SK-N-SH treated with all-trans-retinoic acid at 6 μM for 48 hours (cell line): ENCODE measurements around the gene NHLRC1.

Experiments used
- ATAC-seq: fragments of 200-7000 bp; cut with Tn5 transposase; 3 replicates; pipeline ENCODE4 v1.9.1; 2020; ENCODE audit warnings: mild to moderate bottlenecking, moderate library complexity
- ARNTL ChIP-seq: fragments of 450-650 bp; formaldehyde crosslinking; IDR thresholded peaks from 2 replicates; pipeline ENCODE4 v1.5.0; 2020; ENCODE audit warnings: low read depth, mild to moderate bottlenecking, moderate library complexity, borderline replicate concordance
- BACH2 ChIP-seq: fragments of 250-450 bp; sonication (Bioruptor Pico); IDR thresholded peaks from 2 replicates; pipeline ENCODE4 v1.9.0; 2021; ENCODE audit warnings: mild to moderate bottlenecking, borderline replicate concordance
- CREB5 ChIP-seq: fragments of 250-450 bp; sonication (Bioruptor Pico); IDR thresholded peaks from 2 replicates; pipeline ENCODE4 v1.5.1; 2020; ENCODE audit warnings: low read depth, mild to moderate bottlenecking, moderate library complexity
- ESRRG ChIP-seq: fragments of 250-450 bp; sonication (Bioruptor Pico); IDR thresholded peaks from 2 replicates; pipeline ENCODE4 v1.6.1; 2021; ENCODE audit warnings: mild to moderate bottlenecking
- ISL1 ChIP-seq: fragments of 250-450 bp; sonication (Bioruptor Pico); IDR thresholded peaks from 2 replicates; pipeline ENCODE4 v2.1.2; 2022; ENCODE audit warnings: mild to moderate bottlenecking, moderate library complexity
- OSR1 ChIP-seq: fragments of 250-450 bp; sonication (Bioruptor Pico); IDR thresholded peaks from 2 replicates; pipeline ENCODE4 v1.8.0; 2022; ENCODE audit warnings: moderate library complexity, mild to moderate bottlenecking, inconsistent platforms
- PPARA ChIP-seq: fragments of 250-450 bp; sonication (Bioruptor Pico); IDR thresholded peaks from 2 replicates; pipeline ENCODE4 v1.5.0; 2020; ENCODE audit warnings: mild to moderate bottlenecking, borderline replicate concordance
- SNAI2 ChIP-seq: fragments of 250-450 bp; sonication (Bioruptor Pico); IDR thresholded peaks from 2 replicates; pipeline ENCODE4 v1.5.0; 2020; ENCODE audit warnings: mild to moderate bottlenecking, moderate library complexity
- TOX ChIP-seq: fragments of 250-450 bp; sonication (Bioruptor Pico); IDR thresholded peaks from 2 replicates; pipeline ENCODE4 v1.8.0; 2021; ENCODE audit warnings: mild to moderate bottlenecking, moderate library complexity, borderline replicate concordance
- ZC3H10 ChIP-seq: fragments of 250-450 bp; sonication (Bioruptor Pico); IDR thresholded peaks from 2 replicates; pipeline ENCODE4 v1.5.1; 2021; ENCODE audit warnings: mild to moderate bottlenecking, moderate library complexity
- ZFP3 ChIP-seq: fragments of 250-450 bp; sonication (Bioruptor Pico); IDR thresholded peaks from 2 replicates; pipeline ENCODE4 v1.5.0; 2020; ENCODE audit warnings: mild to moderate bottlenecking, moderate library complexity
- ZFP30 ChIP-seq: fragments of 450-650 bp; formaldehyde crosslinking; IDR thresholded peaks from 2 replicates; pipeline ENCODE4 v1.5.0; 2022; ENCODE audit warnings: mild to moderate bottlenecking, moderate library complexity
- ZNF565 ChIP-seq: fragments of 450-650 bp; formaldehyde crosslinking; conservative IDR thresholded peaks from 2 replicates; pipeline ENCODE4 v1.5.0; 2020; ENCODE audit warnings: low read depth, mild to moderate bottlenecking, moderate library complexity
- ZNF70 ChIP-seq: fragments of 450-650 bp; formaldehyde crosslinking; IDR thresholded peaks from 2 replicates; pipeline ENCODE4 v1.5.0; 2020; ENCODE audit warnings: mild to moderate bottlenecking, moderate library complexity
- ZNF8 ChIP-seq: fragments of 450-650 bp; formaldehyde crosslinking; IDR thresholded peaks from 2 replicates; pipeline ENCODE4 v1.5.0; 2020; ENCODE audit warnings: mild to moderate bottlenecking, moderate library complexity
- TF ChIP-seq, protein P1 (sequence below): fragments of 250-450 bp; sonication (Bioruptor Pico); IDR thresholded peaks from 2 replicates; pipeline ENCODE4 v1.5.0; 2020; ENCODE audit warnings: mild to moderate bottlenecking, moderate library complexity
- TF ChIP-seq, protein P2 (sequence below): fragments of 250-450 bp; sonication (Bioruptor Pico); IDR thresholded peaks from 2 replicates; pipeline ENCODE4 v1.5.1; 2021; ENCODE audit warnings: mild to moderate bottlenecking, moderate library complexity
- TF ChIP-seq, protein P3 (sequence below): fragments of 250-450 bp; sonication (Bioruptor Pico); IDR thresholded peaks from 2 replicates; pipeline ENCODE4 v1.8.0; 2020; ENCODE audit warnings: mild to moderate bottlenecking, moderate library complexity, borderline replicate concordance
- TF ChIP-seq, protein P4 (sequence below): fragments of 250-450 bp; sonication (Bioruptor Pico); IDR thresholded peaks from 2 replicates; pipeline ENCODE4 v1.8.0; 2021; ENCODE audit warnings: low read depth, mild to moderate bottlenecking, moderate library complexity, borderline replicate concordance

Gene NHLRC1

DNA sequence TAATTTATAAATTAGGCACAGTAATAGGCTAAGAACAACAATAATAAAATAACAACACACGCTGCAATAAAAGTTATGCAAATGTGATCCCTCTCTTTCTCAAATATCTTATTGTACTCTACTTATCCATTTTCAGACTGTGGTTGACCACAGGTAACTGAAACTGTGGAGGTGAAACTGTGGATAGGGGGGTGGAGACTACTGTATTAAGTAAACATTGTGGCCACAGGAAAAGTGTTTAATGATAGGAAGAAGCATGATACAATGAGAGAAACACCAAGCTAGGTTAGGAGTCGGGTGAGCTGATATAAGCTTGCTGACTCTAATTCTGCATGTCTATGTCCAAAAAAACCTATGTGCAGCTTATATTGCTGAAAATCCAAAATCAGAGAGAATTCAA lies 23.0 kb downstream of the NHLRC1 start (continued):
- TF ChIP-seq, protein P1, sequence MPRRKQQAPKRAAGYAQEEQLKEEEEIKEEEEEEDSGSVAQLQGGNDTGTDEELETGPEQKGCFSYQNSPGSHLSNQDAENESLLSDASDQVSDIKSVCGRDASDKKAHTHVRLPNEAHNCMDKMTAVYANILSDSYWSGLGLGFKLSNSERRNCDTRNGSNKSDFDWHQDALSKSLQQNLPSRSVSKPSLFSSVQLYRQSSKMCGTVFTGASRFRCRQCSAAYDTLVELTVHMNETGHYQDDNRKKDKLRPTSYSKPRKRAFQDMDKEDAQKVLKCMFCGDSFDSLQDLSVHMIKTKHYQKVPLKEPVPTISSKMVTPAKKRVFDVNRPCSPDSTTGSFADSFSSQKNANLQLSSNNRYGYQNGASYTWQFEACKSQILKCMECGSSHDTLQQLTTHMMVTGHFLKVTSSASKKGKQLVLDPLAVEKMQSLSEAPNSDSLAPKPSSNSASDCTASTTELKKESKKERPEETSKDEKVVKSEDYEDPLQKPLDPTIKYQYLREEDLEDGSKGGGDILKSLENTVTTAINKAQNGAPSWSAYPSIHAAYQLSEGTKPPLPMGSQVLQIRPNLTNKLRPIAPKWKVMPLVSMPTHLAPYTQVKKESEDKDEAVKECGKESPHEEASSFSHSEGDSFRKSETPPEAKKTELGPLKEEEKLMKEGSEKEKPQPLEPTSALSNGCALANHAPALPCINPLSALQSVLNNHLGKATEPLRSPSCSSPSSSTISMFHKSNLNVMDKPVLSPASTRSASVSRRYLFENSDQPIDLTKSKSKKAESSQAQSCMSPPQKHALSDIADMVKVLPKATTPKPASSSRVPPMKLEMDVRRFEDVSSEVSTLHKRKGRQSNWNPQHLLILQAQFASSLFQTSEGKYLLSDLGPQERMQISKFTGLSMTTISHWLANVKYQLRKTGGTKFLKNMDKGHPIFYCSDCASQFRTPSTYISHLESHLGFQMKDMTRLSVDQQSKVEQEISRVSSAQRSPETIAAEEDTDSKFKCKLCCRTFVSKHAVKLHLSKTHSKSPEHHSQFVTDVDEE (CRISPR knock-in tag): no peak
- TF ChIP-seq OSR1 (CRISPR knock-in tag): no peak

GRCh38 chr6:18096423-18096822 lies 26.1 kb downstream of the NHLRC1 start:
- no peak for ATAC-seq
- no peak for TF ChIP-seq BACH2 (CRISPR knock-in tag)
- TF ChIP-seq ZC3H10 (CRISPR knock-in tag): no peak
- no peak for TF ChIP-seq SNAI2
- no peak for TF ChIP-seq ZNF8
- TF ChIP-seq CREB5: no peak
- TF ChIP-seq, protein P2, sequence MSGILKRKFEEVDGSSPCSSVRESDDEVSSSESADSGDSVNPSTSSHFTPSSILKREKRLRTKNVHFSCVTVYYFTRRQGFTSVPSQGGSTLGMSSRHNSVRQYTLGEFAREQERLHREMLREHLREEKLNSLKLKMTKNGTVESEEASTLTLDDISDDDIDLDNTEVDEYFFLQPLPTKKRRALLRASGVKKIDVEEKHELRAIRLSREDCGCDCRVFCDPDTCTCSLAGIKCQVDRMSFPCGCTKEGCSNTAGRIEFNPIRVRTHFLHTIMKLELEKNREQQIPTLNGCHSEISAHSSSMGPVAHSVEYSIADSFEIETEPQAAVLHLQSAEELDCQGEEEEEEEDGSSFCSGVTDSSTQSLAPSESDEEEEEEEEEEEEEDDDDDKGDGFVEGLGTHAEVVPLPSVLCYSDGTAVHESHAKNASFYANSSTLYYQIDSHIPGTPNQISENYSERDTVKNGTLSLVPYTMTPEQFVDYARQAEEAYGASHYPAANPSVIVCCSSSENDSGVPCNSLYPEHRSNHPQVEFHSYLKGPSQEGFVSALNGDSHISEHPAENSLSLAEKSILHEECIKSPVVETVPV: no peak
- TF ChIP-seq ZNF565: no peak
- no peak for TF ChIP-seq TOX (CRISPR knock-in tag)
- TF ChIP-seq ARNTL (CRISPR knock-in tag): no peak
- TF ChIP-seq ZFP30 (CRISPR knock-in tag): no peak
- TF ChIP-seq PPARA: no peak
- TF ChIP-seq, protein P3, sequence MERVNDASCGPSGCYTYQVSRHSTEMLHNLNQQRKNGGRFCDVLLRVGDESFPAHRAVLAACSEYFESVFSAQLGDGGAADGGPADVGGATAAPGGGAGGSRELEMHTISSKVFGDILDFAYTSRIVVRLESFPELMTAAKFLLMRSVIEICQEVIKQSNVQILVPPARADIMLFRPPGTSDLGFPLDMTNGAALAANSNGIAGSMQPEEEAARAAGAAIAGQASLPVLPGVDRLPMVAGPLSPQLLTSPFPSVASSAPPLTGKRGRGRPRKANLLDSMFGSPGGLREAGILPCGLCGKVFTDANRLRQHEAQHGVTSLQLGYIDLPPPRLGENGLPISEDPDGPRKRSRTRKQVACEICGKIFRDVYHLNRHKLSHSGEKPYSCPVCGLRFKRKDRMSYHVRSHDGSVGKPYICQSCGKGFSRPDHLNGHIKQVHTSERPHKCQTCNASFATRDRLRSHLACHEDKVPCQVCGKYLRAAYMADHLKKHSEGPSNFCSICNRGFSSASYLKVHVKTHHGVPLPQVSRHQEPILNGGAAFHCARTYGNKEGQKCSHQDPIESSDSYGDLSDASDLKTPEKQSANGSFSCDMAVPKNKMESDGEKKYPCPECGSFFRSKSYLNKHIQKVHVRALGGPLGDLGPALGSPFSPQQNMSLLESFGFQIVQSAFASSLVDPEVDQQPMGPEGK (CRISPR knock-in tag): no peak
- no peak for TF ChIP-seq ISL1
- TF ChIP-seq ZFP3 (CRISPR knock-in tag): no peak
- TF ChIP-seq, protein P1 (CRISPR knock-in tag): no peak
- TF ChIP-seq ESRRG: no peak
- TF ChIP-seq, protein P4, sequence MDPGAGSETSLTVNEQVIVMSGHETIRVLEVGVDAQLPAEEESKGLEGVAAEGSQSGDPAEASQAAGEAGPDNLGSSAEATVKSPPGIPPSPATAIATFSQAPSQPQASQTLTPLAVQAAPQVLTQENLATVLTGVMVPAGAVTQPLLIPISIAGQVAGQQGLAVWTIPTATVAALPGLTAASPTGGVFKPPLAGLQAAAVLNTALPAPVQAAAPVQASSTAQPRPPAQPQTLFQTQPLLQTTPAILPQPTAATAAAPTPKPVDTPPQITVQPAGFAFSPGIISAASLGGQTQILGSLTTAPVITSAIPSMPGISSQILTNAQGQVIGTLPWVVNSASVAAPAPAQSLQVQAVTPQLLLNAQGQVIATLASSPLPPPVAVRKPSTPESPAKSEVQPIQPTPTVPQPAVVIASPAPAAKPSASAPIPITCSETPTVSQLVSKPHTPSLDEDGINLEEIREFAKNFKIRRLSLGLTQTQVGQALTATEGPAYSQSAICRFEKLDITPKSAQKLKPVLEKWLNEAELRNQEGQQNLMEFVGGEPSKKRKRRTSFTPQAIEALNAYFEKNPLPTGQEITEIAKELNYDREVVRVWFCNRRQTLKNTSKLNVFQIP: no peak
- TF ChIP-seq ZNF70: no peak

GRCh38 chr6:18091382-18091781 lies 31.1 kb downstream of the NHLRC1 start:
- TF ChIP-seq ZFP3 (CRISPR knock-in tag): no peak
- no peak for ATAC-seq
